Osteoblast (primary cell): Measurements from ENCODE around the gene MEFV. TPM values are rescaled to one million over a fixed set of nuclear protein-coding genes. Genes with fewer than 3 reads are reported as not detected.

Source experiments
- DNase-seq: peaks from one replicate; pipeline ENCODE4 v3.0.0; 2011; ENCODE audit warnings: low spot score, mixed read lengths; ENCODE audit not compliant: insufficient read length; ENCODE audit errors: missing footprints
- H2AFZ ChIP-seq: 2 replicates; pipeline ENCODE4 v1.6.0; 2011; ENCODE audit warnings: mild to moderate bottlenecking, low read length
- H3K27ac ChIP-seq: 2 replicates; pipeline ENCODE4 v1.5.1; 2011; ENCODE audit warnings: mild to moderate bottlenecking, low read depth, low read length, moderate library complexity
- H3K27me3 ChIP-seq: 2 replicates; pipeline ENCODE4 v1.6.0; 2012; ENCODE audit warnings: mild to moderate bottlenecking, control low read depth, inconsistent platforms, low read length, moderate library complexity; ENCODE audit not compliant: insufficient read depth
- H3K36me3 ChIP-seq: 2 replicates; pipeline ENCODE4 v1.5.1; 2011; ENCODE audit warnings: mild to moderate bottlenecking, low read length, control low read depth, moderate library complexity; ENCODE audit not compliant: insufficient read depth
- H3K4me1 ChIP-seq: 2 replicates; pipeline ENCODE4 v1.5.1; 2011; ENCODE audit warnings: mild to moderate bottlenecking, low read length, control low read depth, moderate library complexity; ENCODE audit not compliant: insufficient read depth
- H3K4me2 ChIP-seq: 2 replicates; pipeline ENCODE4 v1.6.0; 2011; ENCODE audit warnings: mild to moderate bottlenecking, low read length; ENCODE audit not compliant: insufficient read depth
- H3K4me3 ChIP-seq: fragments of 200-600 bp; sonication (generic); 3 replicates; pipeline ENCODE4 v1.5.1; 2012; ENCODE audit warnings: mild to moderate bottlenecking, low read length, inconsistent platforms; ENCODE audit not compliant: insufficient read depth
- H3K79me2 ChIP-seq: 2 replicates; pipeline ENCODE4 v1.6.0; 2012; ENCODE audit warnings: mild to moderate bottlenecking, low read length, control low read depth, inconsistent platforms; ENCODE audit not compliant: insufficient read depth
- H3K9me3 ChIP-seq: 2 replicates; pipeline ENCODE4 v1.5.1; 2011; ENCODE audit warnings: low read depth, low read length, control low read depth
- H4K20me1 ChIP-seq: 2 replicates; pipeline ENCODE4 v1.6.0; 2012; ENCODE audit warnings: mild to moderate bottlenecking, low read length, control low read depth; ENCODE audit not compliant: insufficient read depth
- CTCF ChIP-seq: IDR thresholded peaks from 2 replicates; pipeline ENCODE4 v1.5.1; 2011; ENCODE audit warnings: mild to moderate bottlenecking, low read depth, low read length, moderate library complexity; ENCODE audit errors: extremely low read depth
- total RNA-seq: library from RNA; depleted of rRNA; stranded (reverse); fragments of >200 nt; gene quantifications from 2 replicates; pipeline ENCODE4 v1.2.3, GENCODE V29; 2012

The MEFV gene
- total RNA-seq, 1 donor = under 0.01 TPM

GRCh38 chr16:3289998-3290673 is 33.7 kb upstream of the MEFV start:
- H3K27me3 ChIP-seq = no peaks in the 10 kb centered on the region
- no peak for TF ChIP-seq CTCF
- peaks cover 56% of the 10 kb centered on the region for H3K36me3 ChIP-seq
- no peak for DNase-seq
- no peak overlapping the region for H3K4me2 ChIP-seq
- H4K20me1 ChIP-seq = peaks cover 13% of the 10 kb centered on the region
- H3K4me3 ChIP-seq = peak overlapping the region; percentile 16
- H2AFZ ChIP-seq = no peak overlapping the region
- H3K79me2 ChIP-seq = peaks cover 80% of the 10 kb centered on the region
- peaks cover 38% of the 10 kb centered on the region for H3K9me3 ChIP-seq
- H3K4me1 ChIP-seq = no peaks in the 10 kb centered on the region
- no peak overlapping the region for H3K27ac ChIP-seq

GRCh38 chr16:3285131-3285530 is 28.7 kb upstream of the MEFV start:
- Histone ChIP-seq H3K27ac (no peak overlapping the region), H3K4me3 (peak overlapping the region; percentile 91), H3K4me1 (peaks cover 16% of the 10 kb centered on the region), H4K20me1 (peaks cover 19% of the 10 kb centered on the region), H3K4me2 (peak overlapping the region; percentile 100), H3K79me2 (peaks cover 63% of the 10 kb centered on the region), H3K9me3 (peaks cover 16% of the 10 kb centered on the region), H2AFZ (no peak overlapping the region), H3K27me3 (no peaks in the 10 kb centered on the region), H3K36me3 (peaks cover 34% of the 10 kb centered on the region)
- no peak for DNase-seq
- no peak for TF ChIP-seq CTCF

- no peak for DNase-seq
- Histone ChIP-seq H3K27me3 (no peaks in the 10 kb centered on the region), H4K20me1 (peaks cover 19% of the 10 kb centered on the region), H2AFZ (peak overlapping the region; percentile 98), H3K36me3 (peaks cover 20% of the 10 kb centered on the region), H3K27ac (peak overlapping the region; percentile 100), H3K4me2 (peak overlapping the region; percentile 100), H3K9me3 (peaks cover 3% of the 10 kb centered on the region), H3K4me3 (peak overlapping the region; percentile 91), H3K79me2 (peaks cover 49% of the 10 kb centered on the region), H3K4me1 (peaks cover 16% of the 10 kb centered on the region)
- TF ChIP-seq CTCF = no peak
These were observed 27.4 kb upstream of the MEFV start for GRCh38 chr16:3283543-3284447.
